Astrocyte (in vitro differentiated cells and primary cell): Measurements from ENCODE around the gene NRIP1. TPM values are rescaled to one million over a fixed set of nuclear protein-coding genes. Genes with fewer than 3 reads are reported as not detected.
A peak's percentile ranks its signal among the peaks of the same experiment; 100 is the strongest.

Source experiments
- DNase-seq: peaks from one replicate; pipeline ENCODE4 v3.0.0-alpha.2; 2010; ENCODE audit warnings: low read depth
- FAIRE-seq: peaks from 2 replicates; lab custom pipeline; 2011; peaks lifted over from hg19 to GRCh38; lab: Jason Lieb, UNC
- H2AFZ ChIP-seq: 2 replicates; pipeline ENCODE4 v1.6.0; 2012; ENCODE audit warnings: low read depth, low read length, inconsistent platforms
- H3K27ac ChIP-seq: 2 replicates; pipeline ENCODE4 v1.5.1; 2011; ENCODE audit warnings: low read depth, low read length, inconsistent platforms
- H3K27me3 ChIP-seq: 2 replicates; pipeline ENCODE4 v1.6.0; 2011; ENCODE audit warnings: low read length, inconsistent platforms; ENCODE audit not compliant: insufficient read depth
- H3K36me3 ChIP-seq: 2 replicates; pipeline ENCODE4 v1.5.1; 2011; ENCODE audit warnings: low read length, inconsistent platforms; ENCODE audit not compliant: insufficient read depth
- H3K4me1 ChIP-seq: 2 replicates; pipeline ENCODE4 v1.5.1; 2011; ENCODE audit warnings: low read length, inconsistent platforms; ENCODE audit not compliant: insufficient read depth
- H3K4me2 ChIP-seq: 2 replicates; pipeline ENCODE4 v1.6.0; 2012; ENCODE audit warnings: low read length, inconsistent platforms
- H3K4me3 ChIP-seq: 2 replicates; pipeline ENCODE4 v1.5.1; 2011; ENCODE audit warnings: low read depth, mild to moderate bottlenecking, low read length, inconsistent platforms; ENCODE audit not compliant: insufficient read depth
- H3K79me2 ChIP-seq: 2 replicates; pipeline ENCODE4 v1.6.0; 2012; ENCODE audit warnings: mild to moderate bottlenecking, low read length, inconsistent platforms; ENCODE audit not compliant: insufficient read depth
- H3K9ac ChIP-seq: 2 replicates; pipeline ENCODE4 v1.6.0; 2012; ENCODE audit warnings: mild to moderate bottlenecking, low read length, inconsistent platforms
- H3K9me3 ChIP-seq: 2 replicates; pipeline ENCODE4 v1.5.1; 2012; ENCODE audit warnings: low read depth, mild to moderate bottlenecking, low read length, inconsistent platforms; ENCODE audit not compliant: insufficient read depth
- H4K20me1 ChIP-seq: 2 replicates; pipeline ENCODE4 v1.6.0; 2012; ENCODE audit warnings: low read length, inconsistent platforms; ENCODE audit not compliant: insufficient read depth
- H3K27ac Mint-ChIP-seq: one replicate; pipeline ENCODE4 v1.8.0; 2021; ENCODE audit warnings: mild to moderate bottlenecking, mixed read lengths; ENCODE audit not compliant: unreplicated experiment
- H3K27me3 Mint-ChIP-seq: one replicate; pipeline ENCODE4 v1.8.0; 2021; ENCODE audit warnings: low read depth, mixed read lengths; ENCODE audit not compliant: unreplicated experiment
- H3K36me3 Mint-ChIP-seq: one replicate; pipeline ENCODE4 v1.8.0; 2021; ENCODE audit warnings: low read depth, mixed read lengths; ENCODE audit not compliant: unreplicated experiment
- H3K4me1 Mint-ChIP-seq: one replicate; pipeline ENCODE4 v1.8.0; 2021; ENCODE audit warnings: low read depth, mixed read lengths; ENCODE audit not compliant: unreplicated experiment
- H3K4me3 Mint-ChIP-seq: one replicate; pipeline ENCODE4 v1.8.0; 2021; ENCODE audit warnings: mild to moderate bottlenecking, moderate library complexity, mixed read lengths; ENCODE audit not compliant: unreplicated experiment
- H3K9me3 Mint-ChIP-seq: one replicate; pipeline ENCODE4 v1.8.0; 2021; ENCODE audit warnings: mild to moderate bottlenecking, mixed read lengths; ENCODE audit not compliant: unreplicated experiment
- EZH2 ChIP-seq: IDR thresholded peaks from 2 replicates; pipeline ENCODE4 v1.6.1; 2012; ENCODE audit warnings: mild to moderate bottlenecking, low read length, inconsistent platforms; ENCODE audit not compliant: insufficient read depth
- total RNA-seq: library from RNA; stranded (reverse); gene quantifications from 2 replicates; pipeline ENCODE4 v1.2.1, GENCODE V29; 2021
- TF ChIP-seq, protein P1 (sequence below): IDR thresholded peaks from 2 replicates; pipeline ENCODE4 v1.5.1; 2011; ENCODE audit warnings: low read depth, mild to moderate bottlenecking, inconsistent platforms, low read length, moderate library complexity; ENCODE audit not compliant: insufficient read depth

The NRIP1 gene
- total RNA-seq, 1 donor from 2014 or later, result 55.5 TPM

- no peak for DNase-seq
- Histone ChIP-seq H3K4me3 (no peak overlapping the region), H3K9me3 (no peaks in the 10 kb centered on the region), H3K9ac (no peak overlapping the region), H3K79me2 (peaks cover 86% of the 10 kb centered on the region), H3K36me3 (peaks cover 6% of the 10 kb centered on the region), H3K4me1 (no peaks in the 10 kb centered on the region), H3K27me3 (no peaks in the 10 kb centered on the region), H3K27ac (no peak overlapping the region), H3K4me2 (no peak overlapping the region), H2AFZ (no peak overlapping the region), H4K20me1 (peaks cover 42% of the 10 kb centered on the region)
- no peak for FAIRE-seq
- TF ChIP-seq, protein P1, sequence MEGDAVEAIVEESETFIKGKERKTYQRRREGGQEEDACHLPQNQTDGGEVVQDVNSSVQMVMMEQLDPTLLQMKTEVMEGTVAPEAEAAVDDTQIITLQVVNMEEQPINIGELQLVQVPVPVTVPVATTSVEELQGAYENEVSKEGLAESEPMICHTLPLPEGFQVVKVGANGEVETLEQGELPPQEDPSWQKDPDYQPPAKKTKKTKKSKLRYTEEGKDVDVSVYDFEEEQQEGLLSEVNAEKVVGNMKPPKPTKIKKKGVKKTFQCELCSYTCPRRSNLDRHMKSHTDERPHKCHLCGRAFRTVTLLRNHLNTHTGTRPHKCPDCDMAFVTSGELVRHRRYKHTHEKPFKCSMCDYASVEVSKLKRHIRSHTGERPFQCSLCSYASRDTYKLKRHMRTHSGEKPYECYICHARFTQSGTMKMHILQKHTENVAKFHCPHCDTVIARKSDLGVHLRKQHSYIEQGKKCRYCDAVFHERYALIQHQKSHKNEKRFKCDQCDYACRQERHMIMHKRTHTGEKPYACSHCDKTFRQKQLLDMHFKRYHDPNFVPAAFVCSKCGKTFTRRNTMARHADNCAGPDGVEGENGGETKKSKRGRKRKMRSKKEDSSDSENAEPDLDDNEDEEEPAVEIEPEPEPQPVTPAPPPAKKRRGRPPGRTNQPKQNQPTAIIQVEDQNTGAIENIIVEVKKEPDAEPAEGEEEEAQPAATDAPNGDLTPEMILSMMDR, result no peak
- no peak for TF ChIP-seq EZH2
- no peaks in the 10 kb centered on the region for H3K27me3 Mint-ChIP-seq
- H3K36me3 Mint-ChIP-seq, result peaks cover 5% of the 10 kb centered on the region
- no peaks in the 10 kb centered on the region for H3K9me3 Mint-ChIP-seq
- H3K4me3 Mint-ChIP-seq, result no peak overlapping the region
- peaks cover 7% of the 10 kb centered on the region for H3K4me1 Mint-ChIP-seq
- no peak overlapping the region for H3K27ac Mint-ChIP-seq
Observed at GRCh38 chr21:14982336-14982735, 82.5 kb downstream of the NRIP1 start.

GRCh38 chr21:14981246-14981645 lies 83.6 kb downstream of the NRIP1 start:
- no peaks in the 10 kb centered on the region for H3K27me3 ChIP-seq
- DNase-seq (no peak), FAIRE-seq (no peak)
- H3K4me2 ChIP-seq, result no peak overlapping the region
- no peak overlapping the region for H3K9ac ChIP-seq
- H3K27ac ChIP-seq, result no peak overlapping the region
- H3K9me3 ChIP-seq, result no peaks in the 10 kb centered on the region
- no peak for TF ChIP-seq EZH2
- H3K9me3 Mint-ChIP-seq, result no peaks in the 10 kb centered on the region
- no peaks in the 10 kb centered on the region for H3K27me3 Mint-ChIP-seq
- peaks cover 86% of the 10 kb centered on the region for H3K79me2 ChIP-seq
- no peak overlapping the region for H2AFZ ChIP-seq
- no peak overlapping the region for H3K27ac Mint-ChIP-seq
- H3K36me3 Mint-ChIP-seq, result peaks cover 5% of the 10 kb centered on the region
- peaks cover 6% of the 10 kb centered on the region for H3K36me3 ChIP-seq
- no peaks in the 10 kb centered on the region for H3K4me1 ChIP-seq
- H3K4me3 ChIP-seq, result no peak overlapping the region
- peaks cover 3% of the 10 kb centered on the region for H3K4me1 Mint-ChIP-seq
- no peak overlapping the region for H3K4me3 Mint-ChIP-seq
- peaks cover 38% of the 10 kb centered on the region for H4K20me1 ChIP-seq

DNA sequence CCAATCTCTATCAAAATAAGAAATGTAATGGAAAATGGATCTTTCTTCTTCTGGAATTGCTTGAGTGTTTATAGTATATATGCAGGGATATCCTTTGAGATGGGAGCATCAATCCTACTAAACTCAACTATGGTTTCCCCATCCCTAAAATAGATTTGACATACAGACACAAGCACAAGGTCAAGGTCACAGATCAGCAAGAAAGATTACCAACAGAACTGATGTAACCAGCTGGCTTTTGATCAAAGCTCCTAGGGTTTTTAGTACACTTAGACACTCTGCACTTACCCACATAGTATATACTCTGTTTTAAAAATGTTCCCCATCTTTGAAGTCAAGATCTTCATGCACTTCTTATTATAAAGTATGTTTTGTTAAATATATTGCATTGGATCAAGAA lies 85.5 kb downstream of the NRIP1 start:
- peaks cover 3% of the 10 kb centered on the region for H3K4me1 Mint-ChIP-seq
- no peak overlapping the region for H3K4me3 ChIP-seq
- TF ChIP-seq, protein P1, result no peak
- no peak for TF ChIP-seq EZH2
- H3K79me2 ChIP-seq, result peaks cover 87% of the 10 kb centered on the region
- H3K36me3 ChIP-seq, result peaks cover 5% of the 10 kb centered on the region
- no peaks in the 10 kb centered on the region for H3K4me1 ChIP-seq
- H3K27ac Mint-ChIP-seq, result no peak overlapping the region
- H3K9me3 ChIP-seq, result no peaks in the 10 kb centered on the region
- no peaks in the 10 kb centered on the region for H3K27me3 ChIP-seq
- no peak overlapping the region for H2AFZ ChIP-seq
- H3K27ac ChIP-seq, result no peak overlapping the region
- no peaks in the 10 kb centered on the region for H3K27me3 Mint-ChIP-seq
- DNase-seq (no peak), FAIRE-seq (peak; percentile 20)
- no peak overlapping the region for H3K4me3 Mint-ChIP-seq
- no peak overlapping the region for H3K4me2 ChIP-seq
- H4K20me1 ChIP-seq, result peaks cover 37% of the 10 kb centered on the region
- H3K36me3 Mint-ChIP-seq, result peaks cover 5% of the 10 kb centered on the region
- no peak overlapping the region for H3K9ac ChIP-seq
- no peaks in the 10 kb centered on the region for H3K9me3 Mint-ChIP-seq
